ENCODE measurements around the gene APOA4.

APOA4 gene

DNA sequence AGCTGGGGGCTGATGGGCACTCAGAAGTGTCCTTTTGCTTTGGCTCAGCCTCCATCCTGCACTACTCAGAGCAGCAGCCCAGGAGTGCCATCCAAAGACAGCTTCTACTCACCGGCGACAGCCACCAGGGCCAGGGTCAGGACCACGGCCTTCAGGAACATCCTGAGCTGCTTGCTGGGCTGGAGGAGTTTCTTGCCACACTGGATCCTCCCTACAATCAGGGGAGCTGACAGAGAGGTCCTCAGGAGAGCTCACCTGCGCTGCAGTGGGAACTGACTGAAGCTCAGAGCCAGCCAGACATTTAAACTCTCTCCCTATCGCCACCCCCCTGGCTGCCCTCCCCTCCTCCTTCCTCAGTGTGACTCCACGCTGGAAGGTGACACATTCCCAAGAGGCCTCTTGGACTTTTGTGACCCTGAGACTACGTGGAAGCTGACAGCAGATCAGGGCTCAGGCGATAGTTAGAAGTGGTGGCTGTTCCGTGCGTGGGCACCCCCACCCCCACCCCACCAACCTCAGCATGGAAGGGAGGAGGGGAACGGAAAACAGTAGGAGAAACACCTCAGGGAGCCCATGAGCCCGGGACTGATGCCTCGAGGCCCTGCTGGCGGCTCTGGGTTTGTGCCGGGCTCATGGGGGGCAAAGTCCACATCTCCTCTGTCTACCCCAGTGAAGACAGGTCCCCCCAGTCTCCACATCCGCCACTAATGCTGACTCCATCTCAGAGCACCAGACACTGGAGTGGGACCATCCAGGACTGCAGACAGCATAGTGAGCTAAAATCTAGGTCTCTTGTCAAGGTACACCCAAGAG lies at the start of gene APOA4:
TSS of gene APOA4 (minus strand) at position 274 of the 813 bp plus-strand sequence. CDS start at position 161, 113 bp downstream.
- DNase-seq (ENCODE audit: low read depth): no peak

DNA sequence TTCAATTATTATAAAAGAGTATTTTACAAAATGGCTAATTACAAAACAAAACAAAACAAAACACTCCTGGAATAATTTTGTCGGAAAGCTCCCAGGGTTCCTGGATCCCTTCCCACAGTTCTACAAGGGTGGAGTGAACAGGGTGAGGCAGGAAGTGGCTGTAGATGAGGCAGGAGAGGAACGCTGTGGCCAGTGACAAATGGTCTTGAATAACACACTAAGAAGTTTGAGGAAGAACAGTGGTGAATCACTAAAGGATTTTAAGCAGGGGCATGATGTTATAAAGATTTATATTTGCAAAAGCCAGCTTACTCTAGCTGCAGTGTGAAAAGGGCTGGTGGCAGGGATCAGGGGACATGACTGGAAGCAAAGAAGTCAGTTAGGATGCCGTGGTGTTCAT lies 48.1 kb upstream of the APOA4 start:
- DNase-seq (ENCODE audit: low read depth): no peak

DNA sequence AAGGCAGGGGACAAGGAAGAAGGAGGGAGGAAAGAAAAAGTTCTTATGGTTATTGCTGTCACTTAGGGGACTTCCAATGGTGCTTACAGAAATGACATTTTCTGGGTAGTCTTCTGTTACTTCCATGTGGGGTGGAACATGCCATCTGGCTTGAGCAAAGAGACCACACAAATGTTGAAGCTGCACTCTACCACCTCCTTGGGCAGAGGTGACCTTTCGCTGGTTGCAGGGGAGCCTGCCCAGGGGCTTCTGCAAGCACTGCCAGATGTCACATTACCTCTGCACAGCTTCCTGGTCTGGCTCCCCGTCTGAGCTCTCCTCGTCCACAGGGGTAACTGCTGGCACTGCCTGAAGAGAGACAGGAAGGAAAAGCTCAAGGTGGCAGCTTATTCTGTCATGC lies 47.0 kb upstream of the APOA4 start:
- no peak for DNase-seq (ENCODE audit: low read depth)

DNA sequence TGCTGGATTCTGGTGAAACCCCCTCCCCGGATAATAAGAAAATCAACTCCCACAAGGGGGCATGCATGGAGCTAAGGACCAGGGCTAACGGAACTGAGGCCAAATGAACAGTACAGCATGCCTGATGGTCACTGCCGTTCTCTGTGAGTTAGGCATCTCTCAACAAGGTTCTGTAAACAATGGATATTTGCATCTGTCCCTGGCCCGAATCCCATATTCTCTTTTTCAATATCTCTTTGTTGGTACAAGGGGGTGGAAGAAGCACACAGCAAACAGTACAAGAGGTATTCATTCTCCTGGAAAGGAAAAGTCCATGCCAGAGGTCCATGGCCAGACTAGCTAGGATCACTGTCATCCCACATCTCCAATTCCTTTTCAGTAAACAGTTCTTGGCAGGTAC lies 46.5 kb upstream of the APOA4 start:
- no peak for DNase-seq (ENCODE audit: low read depth)

DNA sequence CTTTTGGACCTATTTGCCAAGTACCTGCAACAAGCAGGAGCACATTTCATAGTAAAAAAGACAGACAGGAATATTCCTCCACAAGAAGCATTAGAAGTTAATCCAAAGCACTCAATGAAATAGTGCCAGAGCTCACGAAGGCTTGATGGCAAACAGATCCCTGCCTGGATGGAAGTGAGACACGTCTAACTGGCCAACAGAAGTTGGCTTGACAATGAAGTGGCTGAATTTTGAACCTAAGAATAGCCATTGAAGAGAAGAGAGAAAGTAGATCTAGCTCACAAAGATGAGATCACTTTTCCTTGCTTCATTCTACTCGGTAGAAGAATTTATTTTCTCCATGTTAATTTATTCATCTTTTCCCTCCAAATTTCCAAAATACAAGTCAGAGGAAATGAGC lies 45.0 kb upstream of the APOA4 start:
- DNase-seq (ENCODE audit: low read depth): no peak

DNA sequence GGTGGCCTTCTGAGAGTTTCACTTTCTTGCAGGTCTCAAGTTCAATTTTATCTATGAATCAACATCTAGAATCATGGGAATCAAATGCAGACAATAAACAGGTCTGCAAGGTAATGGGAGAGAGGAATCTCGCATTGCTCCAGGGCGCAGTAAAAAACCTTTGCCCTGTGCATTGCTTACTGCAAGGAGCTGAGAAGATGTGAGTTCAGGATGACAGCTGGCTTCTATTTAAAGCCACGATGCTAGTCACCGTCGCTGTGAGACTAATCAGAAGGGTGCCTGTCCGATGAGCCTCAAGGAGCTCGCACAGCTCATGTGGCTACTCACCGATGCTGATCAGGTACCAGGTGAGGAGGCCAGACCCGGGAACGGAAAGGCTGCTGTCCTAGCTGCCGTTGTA lies 44.5 kb upstream of the APOA4 start:
- DNase-seq (ENCODE audit: low read depth): no peak

DNA sequence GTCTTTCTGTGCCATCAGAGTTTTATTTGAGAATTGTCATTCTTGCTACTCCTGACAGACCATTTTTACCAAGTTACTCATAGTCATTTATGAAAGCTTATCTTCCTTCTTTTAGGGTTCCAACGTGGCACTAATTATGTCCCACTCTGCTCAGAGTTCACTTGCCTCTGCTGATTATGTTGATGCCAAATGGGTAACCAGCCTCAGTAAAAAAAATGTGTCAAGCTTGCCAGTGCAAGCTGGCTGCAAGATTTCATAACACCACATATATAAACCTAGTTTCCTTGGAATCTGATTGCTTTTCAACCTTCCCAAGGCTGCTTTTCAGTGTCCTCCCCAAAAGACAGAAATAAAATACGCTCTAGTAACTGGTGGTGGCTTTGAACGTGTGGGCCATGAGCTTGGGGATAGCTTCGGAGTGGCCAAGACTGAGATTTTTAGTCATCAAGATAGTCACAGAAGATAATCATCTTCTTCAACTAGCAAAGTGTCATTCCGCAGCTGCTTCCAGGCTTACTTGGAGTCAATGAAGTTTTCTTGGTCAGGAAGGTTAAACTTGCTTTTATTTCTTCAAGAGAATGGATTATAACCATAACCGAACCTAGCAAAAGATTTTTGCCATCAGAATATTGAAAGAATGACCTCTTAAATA lies 43.8 kb upstream of the APOA4 start:
- no peak for DNase-seq (ENCODE audit: low read depth)

DNA sequence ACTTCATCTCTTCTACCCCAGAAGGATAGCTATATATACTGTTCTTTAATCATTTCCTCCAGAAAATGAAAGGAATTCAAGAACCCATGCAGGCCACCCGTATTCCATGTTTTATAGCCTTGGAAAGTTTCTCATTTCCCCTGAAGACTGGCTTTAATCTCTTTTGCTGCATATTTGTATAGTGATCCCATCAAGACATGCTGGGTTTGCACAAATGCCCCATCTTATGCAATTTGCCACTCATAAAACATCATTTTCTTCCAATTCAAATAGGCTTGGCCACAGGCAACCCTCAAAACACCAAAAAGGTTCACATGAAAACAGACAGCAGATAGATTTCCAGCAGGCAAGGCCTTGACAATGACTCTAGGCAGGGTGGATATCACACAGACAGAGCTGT lies 42.6 kb upstream of the APOA4 start:
- DNase-seq (ENCODE audit: low read depth): no peak

DNA sequence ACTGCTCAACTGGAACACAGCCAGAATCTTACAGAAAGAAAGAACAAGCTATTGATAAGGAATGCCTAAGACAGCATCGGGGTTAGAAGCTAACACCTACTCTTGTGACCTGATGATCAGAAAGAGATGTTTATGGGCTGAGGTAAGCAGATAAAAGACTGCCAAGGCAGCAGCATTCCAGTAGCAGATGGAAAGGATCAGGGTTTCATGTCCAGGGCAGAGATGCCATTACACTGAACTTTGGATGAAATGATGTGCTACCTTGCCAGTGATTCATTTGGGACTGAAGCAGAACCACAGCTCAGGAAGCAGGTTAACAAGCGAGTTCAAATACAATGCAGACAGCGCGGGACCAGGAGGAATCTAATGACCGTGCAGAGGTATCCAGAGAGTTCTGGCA lies 41.4 kb upstream of the APOA4 start:
- no peak for DNase-seq (ENCODE audit: low read depth)

DNA sequence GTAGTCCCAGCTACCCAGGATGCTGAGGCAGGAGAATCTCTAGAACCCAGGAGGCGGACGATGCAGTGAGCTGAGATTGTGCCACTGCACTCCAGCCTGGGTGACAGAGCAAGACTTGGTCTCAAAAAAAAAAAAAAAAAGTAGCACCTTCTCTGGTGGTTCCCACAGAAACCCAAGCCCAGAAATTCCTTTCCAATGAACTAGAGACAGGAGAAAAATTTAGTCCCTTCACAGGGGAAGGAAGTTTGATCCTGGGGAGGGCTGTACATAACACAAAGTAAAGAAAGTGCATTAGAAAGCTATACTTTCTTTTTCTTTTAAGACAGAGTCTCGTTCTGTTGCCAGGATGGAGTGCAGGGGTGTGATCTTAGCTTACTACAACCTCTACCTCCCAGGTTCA lies 39.8 kb upstream of the APOA4 start:
- no peak for DNase-seq (ENCODE audit: low read depth)

DNA sequence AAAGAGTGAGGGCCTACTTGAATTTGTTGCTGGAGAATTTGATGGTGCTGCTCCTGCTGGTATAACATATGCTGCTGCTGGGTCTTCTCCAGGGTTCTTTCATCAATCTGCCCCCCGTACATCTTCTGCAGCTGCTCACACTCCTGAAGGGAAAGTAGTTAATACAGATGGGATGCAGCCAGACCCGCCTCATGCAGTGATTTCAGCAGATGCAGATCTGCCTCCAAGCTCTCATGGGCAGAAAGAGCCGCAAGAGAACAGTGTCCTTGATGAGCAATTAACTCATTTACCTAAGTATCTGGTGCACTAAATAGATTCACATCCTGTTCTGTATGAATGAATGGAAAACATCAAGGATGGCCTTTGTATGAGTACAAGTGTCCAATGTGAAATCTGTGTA lies 39.1 kb upstream of the APOA4 start:
- DNase-seq (ENCODE audit: low read depth): no peak

DNA sequence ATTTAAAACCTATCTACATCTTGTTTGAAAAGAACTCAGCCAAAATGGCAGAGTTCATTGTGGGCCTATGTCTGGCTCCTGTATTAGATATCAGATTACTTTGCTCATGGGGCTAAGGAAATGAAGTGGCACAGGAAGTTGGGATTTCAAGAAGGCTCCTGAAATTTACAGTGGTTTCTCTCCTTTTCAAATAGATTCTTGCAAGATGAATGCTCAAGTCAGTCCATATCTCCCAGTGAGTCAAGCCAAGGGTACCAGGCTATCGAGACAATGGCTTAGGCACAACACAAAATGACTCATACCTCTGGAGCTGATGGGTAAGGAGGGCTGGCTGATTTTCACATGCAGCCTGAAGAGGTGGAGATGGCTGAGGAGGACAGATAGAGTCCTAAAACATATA lies 38.4 kb upstream of the APOA4 start:
- DNase-seq (ENCODE audit: low read depth): no peak

DNA sequence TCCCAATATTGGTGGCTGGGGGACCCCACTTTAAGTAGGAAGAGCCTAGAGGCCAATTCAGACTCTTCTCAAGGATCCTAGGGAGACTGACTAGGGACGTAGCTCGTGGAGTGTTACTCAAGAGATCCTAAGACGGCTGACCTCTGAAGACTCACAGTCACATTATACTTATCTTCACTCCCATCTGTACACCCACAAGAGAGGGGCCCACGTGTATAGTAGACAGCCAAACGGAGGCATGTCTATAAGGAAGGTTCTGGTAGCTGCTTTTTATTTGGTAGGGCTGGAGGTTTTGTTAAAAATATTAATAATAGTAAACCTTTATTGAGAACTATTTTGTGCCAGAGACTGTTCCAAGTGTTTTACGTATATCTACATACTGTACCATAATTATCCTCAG lies 37.2 kb upstream of the APOA4 start:
- DNase-seq (ENCODE audit: low read depth): no peak

DNA sequence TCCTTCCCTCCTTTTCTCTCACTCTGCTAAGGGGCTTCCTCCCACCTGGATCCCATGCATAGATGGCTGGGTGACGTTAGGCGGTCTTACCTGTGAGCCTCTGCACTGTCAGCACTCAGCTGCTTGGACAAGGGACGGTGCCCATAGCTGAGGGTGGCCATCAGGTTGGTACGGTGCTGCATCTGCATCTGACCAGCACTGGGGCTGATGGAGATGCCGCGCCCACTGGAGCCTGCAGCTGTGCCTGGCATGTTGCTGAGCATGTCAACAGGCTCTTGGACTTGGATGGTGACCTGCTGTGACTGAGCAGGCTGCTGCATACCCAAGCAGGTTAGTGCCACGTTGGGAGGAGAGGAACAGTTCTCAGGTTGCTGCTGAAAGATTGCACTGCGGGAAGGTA lies 36.1 kb upstream of the APOA4 start:
- no peak for DNase-seq (ENCODE audit: low read depth)

DNA sequence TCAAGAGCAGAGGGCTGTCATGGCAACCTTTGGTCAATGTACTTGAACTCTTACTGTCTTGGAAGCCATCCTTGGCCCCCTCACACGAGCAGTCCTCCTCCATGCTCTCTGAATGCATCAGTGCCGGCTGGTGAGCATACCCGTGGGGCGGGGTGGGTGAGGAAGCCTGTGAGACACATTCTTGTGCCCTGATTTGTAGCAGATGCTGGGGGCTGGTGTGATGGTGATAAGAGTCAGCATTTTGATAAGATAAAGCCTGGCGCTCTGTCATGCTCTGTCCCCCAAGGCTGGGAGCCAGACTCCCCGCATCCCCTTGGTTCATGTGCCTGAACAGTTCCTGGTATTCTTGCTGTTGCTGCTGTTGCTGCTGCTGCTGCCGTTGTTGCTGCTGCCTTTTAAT lies 34.8 kb upstream of the APOA4 start:
- no peak for DNase-seq (ENCODE audit: low read depth)

DNA sequence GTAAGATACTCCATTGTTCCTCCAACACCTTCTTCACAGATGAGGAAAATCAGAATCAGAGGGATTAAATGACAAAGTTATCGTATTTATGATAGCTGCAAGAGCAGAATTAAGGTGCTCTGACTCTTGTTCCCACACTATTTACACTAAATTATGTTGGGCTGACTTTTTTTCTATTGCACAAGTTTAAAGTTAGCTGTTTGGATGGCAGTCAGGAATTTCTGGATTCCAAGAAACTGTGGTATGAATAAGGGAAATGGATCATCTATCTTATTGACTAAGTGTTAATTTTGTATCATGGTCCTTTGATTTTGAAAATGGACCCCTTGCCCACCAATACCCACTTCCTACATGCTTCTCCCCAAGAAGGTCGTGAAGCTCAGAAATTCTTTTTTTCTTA lies 34.2 kb upstream of the APOA4 start:
- no peak for DNase-seq (ENCODE audit: low read depth)

DNA sequence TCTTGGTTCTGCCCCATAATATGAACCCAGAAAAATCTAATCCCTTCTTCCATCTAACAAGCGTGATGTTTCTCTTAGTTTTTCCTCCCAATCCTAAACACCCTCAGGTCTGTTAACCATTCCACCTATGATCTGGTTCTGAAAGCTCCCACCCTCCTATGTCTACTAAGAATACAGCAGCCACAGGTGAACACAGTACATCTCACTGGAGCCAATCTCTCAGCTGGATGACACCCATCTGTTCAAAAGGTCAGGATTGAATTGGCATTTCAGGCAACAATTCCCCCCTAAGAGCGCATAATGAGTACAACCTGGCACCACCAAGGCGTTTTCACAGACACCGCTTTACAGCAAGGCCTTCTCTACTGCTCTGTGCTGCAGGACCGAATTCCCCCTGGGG lies 33.3 kb upstream of the APOA4 start:
- DNase-seq (ENCODE audit: low read depth): no peak

DNA sequence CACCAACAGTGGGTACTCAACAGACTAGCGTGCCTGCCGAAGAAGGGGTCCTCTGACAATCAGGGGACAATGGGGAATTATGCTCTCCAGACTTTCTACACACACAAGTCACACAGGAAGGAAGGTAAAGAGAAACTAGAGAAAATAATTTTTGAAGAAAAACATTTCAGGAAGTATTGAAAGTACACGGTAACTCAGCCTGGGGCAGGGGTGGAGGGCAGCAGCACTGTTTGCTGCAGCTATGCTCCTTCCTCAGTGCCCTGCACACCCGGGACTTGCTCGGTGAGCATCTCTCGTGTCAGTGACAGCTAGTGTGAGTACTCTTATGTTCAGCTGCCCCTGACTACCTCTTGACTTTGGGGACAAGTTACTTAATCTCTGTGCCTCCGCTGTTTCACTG lies 32.3 kb upstream of the APOA4 start:
- DNase-seq (ENCODE audit: low read depth): no peak

DNA sequence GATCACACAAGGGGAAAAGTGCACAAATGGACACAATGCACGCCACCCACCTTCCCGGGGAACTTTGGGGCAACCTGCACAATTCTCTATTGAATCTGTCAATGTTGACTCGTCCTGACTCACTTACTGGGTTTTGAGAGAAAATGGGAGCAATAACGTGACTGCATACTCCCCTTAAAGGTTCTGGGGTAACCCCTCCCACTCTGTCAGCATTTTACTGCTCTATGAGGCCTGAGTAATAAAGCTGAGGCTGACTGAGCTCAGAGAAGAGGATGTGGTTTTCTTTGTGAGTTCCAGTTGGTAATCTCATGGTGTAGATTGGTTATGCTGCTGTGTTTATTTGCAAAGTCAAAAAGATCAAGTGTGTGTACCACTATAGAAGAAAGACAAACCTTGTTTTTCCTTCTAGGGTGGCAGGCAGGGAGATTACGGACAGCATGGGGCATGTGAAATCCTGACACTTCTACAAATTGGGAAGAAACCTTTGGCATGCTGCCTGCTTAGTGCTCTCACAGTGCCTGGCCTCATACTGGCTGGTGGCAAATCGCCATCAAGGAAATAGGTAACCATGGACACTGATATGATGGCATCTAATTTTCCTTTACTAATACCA lies 30.5 kb upstream of the APOA4 start:
- no peak for DNase-seq (ENCODE audit: low read depth)

DNA sequence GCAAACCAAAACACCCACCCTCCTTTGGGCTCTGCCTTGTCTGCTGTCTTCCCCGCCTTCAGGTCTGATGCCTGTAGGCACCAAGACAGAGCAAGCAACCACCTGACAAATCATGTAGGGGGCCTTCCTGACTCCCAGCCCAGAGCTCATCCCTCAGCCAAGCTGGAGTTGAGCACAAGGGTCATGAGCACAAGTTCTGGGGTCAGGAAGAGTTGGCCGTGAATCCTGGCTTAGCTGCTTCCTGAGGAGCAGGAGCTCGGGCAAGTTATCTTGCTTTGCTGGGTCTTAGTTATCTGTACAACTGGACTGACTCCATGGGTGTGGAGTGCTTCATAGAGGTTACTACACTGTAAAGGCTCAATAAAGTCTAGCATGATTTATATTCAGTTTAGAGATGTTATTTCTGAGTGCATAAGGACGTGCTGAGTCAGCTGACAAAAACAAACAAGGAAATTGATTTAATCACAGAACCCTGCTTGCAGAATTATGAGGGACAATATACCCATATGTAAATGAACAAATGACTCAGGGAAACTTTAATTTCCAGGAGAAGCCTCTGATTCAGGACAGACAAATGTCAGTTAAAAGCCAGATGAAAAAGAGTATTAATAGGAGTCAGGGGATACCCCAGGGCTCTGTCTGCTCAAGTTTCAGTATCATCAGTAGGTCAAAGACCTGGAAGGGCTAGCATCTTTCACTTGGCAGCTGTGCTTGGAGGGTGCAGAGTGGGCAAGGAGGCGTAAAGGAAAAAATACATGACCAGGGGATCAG lies 29.3 kb upstream of the APOA4 start:
- no peak for DNase-seq (ENCODE audit: low read depth)

DNA sequence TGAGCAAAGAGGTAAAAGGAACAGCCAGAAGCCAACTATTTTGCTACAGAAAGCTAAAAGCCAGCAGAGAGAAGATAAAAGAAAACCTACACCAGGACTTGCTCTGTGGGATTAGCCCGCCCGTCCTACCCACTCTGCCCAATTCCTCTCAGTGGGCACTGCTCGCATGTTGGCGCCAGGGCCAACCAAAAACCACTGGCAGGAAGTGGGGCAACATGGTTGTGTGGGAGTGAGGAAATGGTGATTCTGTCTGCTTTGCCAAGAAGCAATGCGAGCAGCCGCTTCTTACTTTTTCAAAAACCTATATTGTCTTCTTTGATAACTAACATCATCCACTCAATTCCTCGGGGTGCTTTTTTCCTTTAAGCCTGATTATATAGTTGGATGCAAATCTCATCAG lies 28.5 kb upstream of the APOA4 start:
- DNase-seq (ENCODE audit: low read depth): no peak

DNA sequence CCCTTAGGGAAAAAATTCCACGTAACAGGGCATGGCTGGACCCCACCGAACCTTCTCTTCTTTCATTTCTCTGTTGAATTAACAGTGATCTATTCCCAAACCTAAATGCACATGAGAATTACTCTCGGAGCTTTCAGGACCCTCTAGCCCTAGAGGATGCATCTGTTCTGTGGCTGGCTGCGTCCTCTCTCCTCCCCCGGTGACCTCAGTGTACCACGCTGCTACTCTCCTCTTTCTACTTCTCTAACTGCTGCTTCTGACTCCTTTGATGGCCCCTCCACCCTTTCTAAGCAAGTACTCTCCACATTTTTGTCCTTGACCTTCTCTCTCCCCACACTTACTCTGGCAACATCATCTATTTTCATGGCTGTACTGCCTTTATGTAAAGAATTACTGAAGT lies 26.4 kb upstream of the APOA4 start:
- DNase-seq (ENCODE audit: low read depth): no peak

DNA sequence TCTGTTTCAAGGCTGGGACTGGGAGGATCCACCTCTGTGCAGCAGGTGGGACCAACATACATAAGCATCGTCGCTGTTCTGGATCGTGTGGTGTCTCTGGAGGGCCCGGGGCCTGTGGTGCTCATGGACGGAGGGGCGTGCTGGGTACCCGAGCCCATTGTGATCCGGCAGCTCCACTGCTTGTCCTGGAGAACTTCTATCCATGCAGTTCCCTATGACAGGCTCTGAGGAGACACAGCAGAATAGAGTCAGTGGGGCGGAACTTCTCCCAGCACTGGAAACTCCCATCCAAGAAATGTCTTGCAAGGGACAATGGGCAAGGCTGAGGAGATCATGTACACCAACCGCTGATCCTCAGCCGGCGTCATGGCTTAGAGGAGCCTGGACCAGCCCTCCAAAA lies 26.0 kb upstream of the APOA4 start:
- no peak for DNase-seq (ENCODE audit: low read depth)
